Right lobe of liver (tissue), 4 donors: ENCODE results near the gene TUBAL3.

Source experiments
- POLR2A ChIP-seq: fragments of 450-650 bp; IDR thresholded peaks from one replicate; pipeline ENCODE4 v1.6.1; 2017; ENCODE audit warnings: antibody characterized with exemption, mild to moderate bottlenecking
- TF ChIP-seq, protein P1 (sequence below), 4 donors: fragments of 200-600 bp in 3 of 4; fragments of 450-650 bp in 1 of 4; IDR thresholded peaks; one replicate each; pipeline versions ENCODE4 v1.5.1 to v1.8.0; 2016 to 2022; ENCODE audit warnings: antibody characterized with exemption in 4 of 4, mild to moderate bottlenecking in 2 of 4
- donor health status: DM: no; HTN: no; CAD: no.
- donor health status: DM: no; HTN: no; CAD: no.
- donor health status: DM: no; HTN: yes; CAD: no.

DNA sequence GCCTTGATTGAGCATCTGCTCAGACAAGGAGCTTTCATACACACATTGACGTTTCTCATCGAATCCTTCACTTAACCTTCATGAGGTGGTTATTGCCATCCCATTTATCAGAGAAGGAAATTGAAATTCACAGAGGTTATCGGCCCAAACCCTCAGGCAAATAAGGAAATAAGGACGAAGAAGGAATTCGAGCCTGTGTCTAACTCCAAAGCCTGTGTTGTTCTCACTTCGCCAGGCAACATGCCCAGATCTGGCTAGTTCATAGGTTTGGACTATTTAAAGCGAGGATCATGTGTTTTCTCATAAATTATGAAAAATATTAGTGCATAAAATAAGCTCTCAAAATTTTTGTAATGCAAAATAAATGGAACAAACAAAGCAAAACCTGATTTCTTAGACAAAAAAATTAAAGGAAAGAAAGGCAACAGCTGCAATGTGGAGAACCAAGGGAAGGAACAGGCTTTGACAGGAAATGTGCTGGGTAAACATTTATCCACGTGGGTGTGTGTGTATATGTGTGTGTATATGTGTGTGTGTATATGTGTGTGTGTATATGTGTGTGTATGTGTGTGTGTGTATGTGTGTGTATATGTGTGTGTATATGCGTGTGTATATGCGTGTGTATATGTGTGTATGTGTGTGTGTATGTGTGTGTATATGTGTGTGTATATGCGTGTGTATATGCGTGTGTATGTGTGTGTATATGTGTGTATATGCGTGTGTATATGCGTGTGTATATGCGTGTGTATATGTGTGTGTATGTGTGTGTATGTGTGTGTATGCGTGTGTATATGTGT is 35.1 kb downstream of the TUBAL3 start:
- TF ChIP-seq, protein P1, sequence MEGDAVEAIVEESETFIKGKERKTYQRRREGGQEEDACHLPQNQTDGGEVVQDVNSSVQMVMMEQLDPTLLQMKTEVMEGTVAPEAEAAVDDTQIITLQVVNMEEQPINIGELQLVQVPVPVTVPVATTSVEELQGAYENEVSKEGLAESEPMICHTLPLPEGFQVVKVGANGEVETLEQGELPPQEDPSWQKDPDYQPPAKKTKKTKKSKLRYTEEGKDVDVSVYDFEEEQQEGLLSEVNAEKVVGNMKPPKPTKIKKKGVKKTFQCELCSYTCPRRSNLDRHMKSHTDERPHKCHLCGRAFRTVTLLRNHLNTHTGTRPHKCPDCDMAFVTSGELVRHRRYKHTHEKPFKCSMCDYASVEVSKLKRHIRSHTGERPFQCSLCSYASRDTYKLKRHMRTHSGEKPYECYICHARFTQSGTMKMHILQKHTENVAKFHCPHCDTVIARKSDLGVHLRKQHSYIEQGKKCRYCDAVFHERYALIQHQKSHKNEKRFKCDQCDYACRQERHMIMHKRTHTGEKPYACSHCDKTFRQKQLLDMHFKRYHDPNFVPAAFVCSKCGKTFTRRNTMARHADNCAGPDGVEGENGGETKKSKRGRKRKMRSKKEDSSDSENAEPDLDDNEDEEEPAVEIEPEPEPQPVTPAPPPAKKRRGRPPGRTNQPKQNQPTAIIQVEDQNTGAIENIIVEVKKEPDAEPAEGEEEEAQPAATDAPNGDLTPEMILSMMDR (IDR thresholded peaks at IDR 0.05) = no peak
- no peak for TF ChIP-seq POLR2A
